Astrocyte (in vitro differentiated cells and primary cell): ENCODE results near the gene YTHDC2.

ENCODE experiments used
- CTCF ChIP-seq: IDR thresholded peaks from 2 replicates; pipeline ENCODE4 v1.5.1; 2011; ENCODE audit warnings: low read depth, mild to moderate bottlenecking, inconsistent platforms, low read length, moderate library complexity; ENCODE audit not compliant: insufficient read depth
- EZH2 ChIP-seq: IDR thresholded peaks from 2 replicates; pipeline ENCODE4 v1.6.1; 2012; ENCODE audit warnings: mild to moderate bottlenecking, low read length, inconsistent platforms; ENCODE audit not compliant: insufficient read depth

GRCh38 chr5:113513384-113514288 is at the start of gene YTHDC2:
- TF ChIP-seq CTCF (no peak), EZH2 (no peak)
